Smooth muscle cell (in vitro differentiated cells): Measurements from ENCODE around the gene CRHR1. TPM values are rescaled to one million over a fixed set of nuclear protein-coding genes. Genes with fewer than 3 reads are reported as not detected.

Source experiments
- DNase-seq: peaks from one replicate; lab custom pipeline; 2025; ENCODE audit not compliant: unreplicated experiment; lab: John Stamatoyannopoulos, UW
- H2AFZ ChIP-seq: fragments of 200-600 bp; sonication (generic); 2 replicates; pipeline ENCODE4 v1.6.0; 2016; ENCODE audit warnings: antibody characterized with exemption, low read depth, mild to moderate bottlenecking
- H3F3A ChIP-seq: fragments of 200-600 bp; sonication (generic); 2 replicates; pipeline ENCODE4 v1.6.0; 2017; ENCODE audit warnings: antibody characterized with exemption, low read depth
- H3K27ac ChIP-seq: fragments of 200-600 bp; sonication (generic); 2 replicates; pipeline ENCODE4 v1.5.1; 2016; ENCODE audit warnings: low read depth, mild to moderate bottlenecking
- H3K27me3 ChIP-seq: fragments of 200-600 bp; sonication (generic); 2 replicates; pipeline ENCODE4 v1.6.1; 2016; ENCODE audit warnings: low read depth, mild to moderate bottlenecking
- H3K36me3 ChIP-seq: fragments of 200-600 bp; sonication (generic); 2 replicates; pipeline ENCODE4 v1.5.1; 2016; ENCODE audit warnings: low read depth
- H3K4me1 ChIP-seq: fragments of 200-600 bp; sonication (generic); 2 replicates; pipeline ENCODE4 v1.5.1; 2016; ENCODE audit warnings: low read depth
- H3K4me2 ChIP-seq: fragments of 200-600 bp; sonication (generic); 2 replicates; pipeline ENCODE4 v1.6.0; 2016; ENCODE audit warnings: mild to moderate bottlenecking
- H3K4me3 ChIP-seq: fragments of 200-600 bp; sonication (generic); 2 replicates; pipeline ENCODE4 v1.5.1; 2016; ENCODE audit warnings: mild to moderate bottlenecking
- H3K79me2 ChIP-seq: fragments of 200-600 bp; sonication (generic); 2 replicates; pipeline ENCODE4 v1.6.0; 2016; ENCODE audit warnings: low read depth, mild to moderate bottlenecking
- H3K9ac ChIP-seq: fragments of 200-600 bp; sonication (generic); 2 replicates; pipeline ENCODE4 v1.6.0; 2016; ENCODE audit warnings: low read depth
- H3K9me3 ChIP-seq: fragments of 200-600 bp; sonication (generic); replicated peaks from 2 replicates; pipeline ENCODE4 v1.5.1; 2016; ENCODE audit warnings: low read depth
- H4K20me1 ChIP-seq: fragments of 200-600 bp; sonication (generic); 2 replicates; pipeline ENCODE4 v1.6.0; 2016; ENCODE audit warnings: low read depth
- WGBS: methylation state at CpG from one replicate; pipeline ENCODE4 v1.1.7; 2016; ENCODE audit warnings: low lambda C conversion rate; 5-methylcytosine and 5-hydroxymethylcytosine counted together
- polyA plus RNA-seq: library from polyadenylated mRNA; unstranded; fragments of >200 nt; fragmentation: Nextera tagmentation; extraction: Ambion mirVana; gene quantifications from 2 replicates; pipeline ENCODE4 v1.2.1, GENCODE V29; 2016
- total RNA-seq: library from RNA; depleted of rRNA; stranded (reverse); fragments of >200 nt; gene quantifications from 2 replicates; pipeline ENCODE4 v1.2.3, GENCODE V29; 2014
- TF ChIP-seq, protein P1 (sequence below): fragments of 200-600 bp; sonication (generic); IDR thresholded peaks from 2 replicates; pipeline ENCODE4 v1.5.1; 2017; ENCODE audit warnings: borderline replicate concordance, mild to moderate bottlenecking, antibody characterized with exemption; ENCODE audit not compliant: insufficient read depth, poor library complexity, severe bottlenecking

CRHR1 gene
- total and polyA plus RNA-seq, 2 experiments from 2014 or later, result 0.09 TPM; not detected in 1

DNA sequence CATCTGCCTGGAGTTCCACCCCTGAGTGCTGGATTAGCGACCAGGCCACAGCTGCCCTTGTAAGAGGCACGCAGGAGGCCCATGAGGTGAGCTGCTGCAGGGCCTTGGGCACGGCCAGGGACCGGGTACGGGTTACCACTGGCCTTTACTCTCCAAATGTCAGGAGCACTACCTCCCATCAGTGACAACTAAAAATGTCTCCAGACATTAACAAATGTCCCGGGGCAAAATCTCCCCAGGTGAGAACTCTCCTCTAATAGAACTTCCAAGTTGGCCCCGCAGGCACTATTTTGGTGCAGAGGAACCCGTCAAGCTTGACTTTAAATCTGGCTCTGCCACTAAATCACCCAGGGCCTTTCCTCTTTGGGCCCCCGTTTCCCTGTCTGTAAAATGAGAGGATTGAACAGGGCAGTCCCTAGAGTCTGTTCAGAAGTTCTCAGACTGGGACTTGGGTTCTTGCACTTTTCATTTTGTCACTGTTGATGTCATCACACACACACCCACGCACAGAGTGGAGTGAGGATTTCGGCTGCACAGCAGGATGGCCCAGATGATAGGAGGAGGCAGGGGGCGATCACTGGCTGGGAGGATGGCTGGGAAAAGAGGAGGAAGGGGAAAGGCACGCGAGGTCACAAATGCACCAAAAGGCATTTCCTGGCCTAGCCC, 85.7 kb downstream of the CRHR1 start:
- TF ChIP-seq, protein P1, sequence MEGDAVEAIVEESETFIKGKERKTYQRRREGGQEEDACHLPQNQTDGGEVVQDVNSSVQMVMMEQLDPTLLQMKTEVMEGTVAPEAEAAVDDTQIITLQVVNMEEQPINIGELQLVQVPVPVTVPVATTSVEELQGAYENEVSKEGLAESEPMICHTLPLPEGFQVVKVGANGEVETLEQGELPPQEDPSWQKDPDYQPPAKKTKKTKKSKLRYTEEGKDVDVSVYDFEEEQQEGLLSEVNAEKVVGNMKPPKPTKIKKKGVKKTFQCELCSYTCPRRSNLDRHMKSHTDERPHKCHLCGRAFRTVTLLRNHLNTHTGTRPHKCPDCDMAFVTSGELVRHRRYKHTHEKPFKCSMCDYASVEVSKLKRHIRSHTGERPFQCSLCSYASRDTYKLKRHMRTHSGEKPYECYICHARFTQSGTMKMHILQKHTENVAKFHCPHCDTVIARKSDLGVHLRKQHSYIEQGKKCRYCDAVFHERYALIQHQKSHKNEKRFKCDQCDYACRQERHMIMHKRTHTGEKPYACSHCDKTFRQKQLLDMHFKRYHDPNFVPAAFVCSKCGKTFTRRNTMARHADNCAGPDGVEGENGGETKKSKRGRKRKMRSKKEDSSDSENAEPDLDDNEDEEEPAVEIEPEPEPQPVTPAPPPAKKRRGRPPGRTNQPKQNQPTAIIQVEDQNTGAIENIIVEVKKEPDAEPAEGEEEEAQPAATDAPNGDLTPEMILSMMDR, result no peak
- Histone ChIP-seq H3K27me3 (peaks cover under 1% of the 10 kb centered on the region), H3K4me3 (no peak overlapping the region), H3K27ac (peak overlapping the region; percentile 43), H3K4me2 (peak overlapping the region; percentile 44), H3K36me3 (no peaks in the 10 kb centered on the region), H3K79me2 (no peaks in the 10 kb centered on the region), H4K20me1 (no peaks in the 10 kb centered on the region), H3K9me3 (no peaks in the 10 kb centered on the region), H3K4me1 (peaks cover 27% of the 10 kb centered on the region), H2AFZ (no peak overlapping the region), H3K9ac (no peak overlapping the region), H3F3A (peaks cover 8% of the 10 kb centered on the region)
- 40% methylated on average over 14 of the region's 14 CpGs for WGBS
- DNase-seq, result no peak

DNA sequence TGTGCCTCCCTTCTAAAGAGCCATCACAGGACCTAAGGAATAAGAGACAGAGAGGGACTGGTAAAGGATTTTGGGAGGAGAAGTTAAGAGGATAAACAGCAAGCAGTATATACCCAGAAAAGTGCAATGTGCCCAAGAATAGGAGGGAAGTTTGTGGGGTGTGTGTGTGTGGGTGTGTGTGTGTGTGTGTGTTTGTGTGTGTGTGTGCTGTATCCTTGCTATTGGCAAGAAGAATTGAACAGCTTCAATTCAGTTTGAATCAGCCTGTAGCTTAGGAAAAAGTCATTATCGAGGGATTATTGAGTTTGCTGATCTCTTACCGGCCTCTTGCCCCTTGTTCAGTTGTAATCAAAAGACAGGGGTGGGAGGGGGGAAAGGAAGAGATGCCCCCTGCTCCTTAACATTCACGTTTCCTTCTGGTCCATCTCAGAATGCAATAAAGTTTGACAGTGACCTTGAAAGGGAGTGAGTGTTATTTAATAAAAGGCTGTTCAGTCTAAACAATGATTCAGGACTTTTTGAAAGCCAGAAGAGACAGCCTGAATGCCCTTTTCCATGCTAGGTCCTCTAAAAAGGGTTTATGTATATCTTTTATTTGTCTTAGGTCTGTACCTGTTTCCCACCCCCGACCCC, 86.3 kb downstream of the CRHR1 start:
- TF ChIP-seq, protein P1, result no peak
- 52% methylated on average over 4 of the region's 4 CpGs for WGBS
- H3F3A ChIP-seq, result peaks cover 8% of the 10 kb centered on the region

DNA sequence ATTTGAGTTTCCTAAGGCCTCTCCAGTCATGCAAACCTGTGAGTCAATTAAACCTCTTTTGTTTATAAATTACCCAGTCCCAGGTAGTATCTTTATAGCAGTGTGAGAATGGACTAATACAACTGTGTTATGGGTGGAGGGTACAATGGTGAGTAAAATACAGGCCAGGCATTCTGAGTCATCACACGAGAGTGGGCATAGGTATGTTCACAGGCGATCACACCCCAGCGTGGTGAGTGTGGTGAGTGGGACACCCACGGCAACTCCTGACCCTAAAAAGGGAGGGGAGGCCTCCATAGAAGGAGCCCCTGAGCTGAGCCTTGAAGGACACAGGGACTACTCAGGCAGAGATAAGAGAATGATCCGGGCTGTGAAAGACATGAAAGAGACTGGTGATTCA, 87.6 kb downstream of the CRHR1 start:
- Histone ChIP-seq H3K27me3 (no peaks in the 10 kb centered on the region), H4K20me1 (no peaks in the 10 kb centered on the region), H3K27ac (no peak overlapping the region), H3K9me3 (no peaks in the 10 kb centered on the region), H3F3A (peaks cover 8% of the 10 kb centered on the region), H3K4me3 (no peak overlapping the region), H3K4me2 (no peak overlapping the region), H3K36me3 (no peaks in the 10 kb centered on the region), H3K4me1 (peaks cover 27% of the 10 kb centered on the region), H2AFZ (no peak overlapping the region), H3K9ac (no peak overlapping the region), H3K79me2 (no peaks in the 10 kb centered on the region)
- WGBS, result 29% methylated on average over 5 of the region's 5 CpGs
- DNase-seq, result no peak
- TF ChIP-seq, protein P1, result no peak

More for the DNA sequence above, 86.3 kb downstream of the CRHR1 start:
- Histone ChIP-seq H3K79me2 (no peaks in the 10 kb centered on the region), H3K4me2 (peak overlapping the region; percentile 44), H3K36me3 (no peaks in the 10 kb centered on the region), H3K9ac (no peak overlapping the region), H3K27ac (peak overlapping the region; percentile 33), H3K4me3 (no peak overlapping the region), H3K9me3 (no peaks in the 10 kb centered on the region), H3K27me3 (no peaks in the 10 kb centered on the region), H4K20me1 (no peaks in the 10 kb centered on the region), H3K4me1 (peaks cover 27% of the 10 kb centered on the region), H2AFZ (no peak overlapping the region)
- DNase-seq, result no peak
